Measurements from ENCODE around the gene GM2A. TPM values are rescaled to one million over a fixed set of nuclear protein-coding genes. Genes with fewer than 3 reads are reported as not detected.

The GM2A gene
- polyA plus RNA-seq, 4 donors: 29.0 to 31.9 (median 30.3) TPM

Other genes starting within 250 kb of the GM2A start
- gene GPX3, start 232.6 kb upstream of the GM2A start, polyA plus RNA-seq (ENCODE audit: insufficient read length in 4 of 4): 1,000 to 10,000 TPM in 3 of 4 donors, 100 to 1,000 TPM in 1; 929 to 1,533 (median 1,286) TPM
- gene TNIP1, start 172.2 kb upstream of the GM2A start, polyA plus RNA-seq (ENCODE audit: insufficient read length in 4 of 4): 10 to 100 TPM; 68.0 to 77.5 (median 72.7) TPM
- 100 to 1,000 TPM; 130 to 161 (median 150) TPM for gene ANXA6, start 95.4 kb upstream of the GM2A start, polyA plus RNA-seq (ENCODE audit: insufficient read length in 4 of 4)
- 1 to 10 TPM; 4.6 to 6.4 (median 5.1) TPM for gene CCDC69, start 29.1 kb upstream of the GM2A start, polyA plus RNA-seq (ENCODE audit: insufficient read length in 4 of 4)
- not detected for gene SLC36A3, start 50.6 kb downstream of the GM2A start, polyA plus RNA-seq (ENCODE audit: insufficient read length in 4 of 4)
- 10 to 100 TPM in 1 of 4 donors, 1 to 10 TPM in 3; 4.7 to 12.7 (median 7.5) TPM for gene SLC36A2, start 94.4 kb downstream of the GM2A start, polyA plus RNA-seq (ENCODE audit: insufficient read length in 4 of 4)
- 10 to 100 TPM in 1 of 4 donors, 1 to 10 TPM in 3; 6.6 to 10.9 (median 8.0) TPM for gene SLC36A1, start 194.4 kb downstream of the GM2A start, polyA plus RNA-seq (ENCODE audit: insufficient read length in 4 of 4)

Measured in left renal cortex interstitium (tissue), 4 donors.